ENCODE data around the gene PIGL.

GRCh38 chr17:16258901-16259300 lies 41.9 kb downstream of the PIGL start:
- TF ChIP-seq, protein P1, sequence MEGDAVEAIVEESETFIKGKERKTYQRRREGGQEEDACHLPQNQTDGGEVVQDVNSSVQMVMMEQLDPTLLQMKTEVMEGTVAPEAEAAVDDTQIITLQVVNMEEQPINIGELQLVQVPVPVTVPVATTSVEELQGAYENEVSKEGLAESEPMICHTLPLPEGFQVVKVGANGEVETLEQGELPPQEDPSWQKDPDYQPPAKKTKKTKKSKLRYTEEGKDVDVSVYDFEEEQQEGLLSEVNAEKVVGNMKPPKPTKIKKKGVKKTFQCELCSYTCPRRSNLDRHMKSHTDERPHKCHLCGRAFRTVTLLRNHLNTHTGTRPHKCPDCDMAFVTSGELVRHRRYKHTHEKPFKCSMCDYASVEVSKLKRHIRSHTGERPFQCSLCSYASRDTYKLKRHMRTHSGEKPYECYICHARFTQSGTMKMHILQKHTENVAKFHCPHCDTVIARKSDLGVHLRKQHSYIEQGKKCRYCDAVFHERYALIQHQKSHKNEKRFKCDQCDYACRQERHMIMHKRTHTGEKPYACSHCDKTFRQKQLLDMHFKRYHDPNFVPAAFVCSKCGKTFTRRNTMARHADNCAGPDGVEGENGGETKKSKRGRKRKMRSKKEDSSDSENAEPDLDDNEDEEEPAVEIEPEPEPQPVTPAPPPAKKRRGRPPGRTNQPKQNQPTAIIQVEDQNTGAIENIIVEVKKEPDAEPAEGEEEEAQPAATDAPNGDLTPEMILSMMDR (IDR thresholded peaks at IDR 0.05; ENCODE audit: borderline replicate concordance, extremely low read depth, low read length, poor library complexity, severe bottlenecking), result no peak
- TF ChIP-seq EZH2 (IDR thresholded peaks at IDR 0.05; ENCODE audit: borderline replicate concordance, low read depth, low read length, severe bottlenecking), result no peak
